IPS-NIHi7 (cell line): ENCODE measurements around the gene CPAMD8.

ENCODE experiments used
- DNase-seq: peaks from one replicate; pipeline ENCODE4 v3.0.0; 2012; ENCODE audit warnings: mixed read lengths; ENCODE audit errors: extremely low spot score

The CPAMD8 gene

DNA sequence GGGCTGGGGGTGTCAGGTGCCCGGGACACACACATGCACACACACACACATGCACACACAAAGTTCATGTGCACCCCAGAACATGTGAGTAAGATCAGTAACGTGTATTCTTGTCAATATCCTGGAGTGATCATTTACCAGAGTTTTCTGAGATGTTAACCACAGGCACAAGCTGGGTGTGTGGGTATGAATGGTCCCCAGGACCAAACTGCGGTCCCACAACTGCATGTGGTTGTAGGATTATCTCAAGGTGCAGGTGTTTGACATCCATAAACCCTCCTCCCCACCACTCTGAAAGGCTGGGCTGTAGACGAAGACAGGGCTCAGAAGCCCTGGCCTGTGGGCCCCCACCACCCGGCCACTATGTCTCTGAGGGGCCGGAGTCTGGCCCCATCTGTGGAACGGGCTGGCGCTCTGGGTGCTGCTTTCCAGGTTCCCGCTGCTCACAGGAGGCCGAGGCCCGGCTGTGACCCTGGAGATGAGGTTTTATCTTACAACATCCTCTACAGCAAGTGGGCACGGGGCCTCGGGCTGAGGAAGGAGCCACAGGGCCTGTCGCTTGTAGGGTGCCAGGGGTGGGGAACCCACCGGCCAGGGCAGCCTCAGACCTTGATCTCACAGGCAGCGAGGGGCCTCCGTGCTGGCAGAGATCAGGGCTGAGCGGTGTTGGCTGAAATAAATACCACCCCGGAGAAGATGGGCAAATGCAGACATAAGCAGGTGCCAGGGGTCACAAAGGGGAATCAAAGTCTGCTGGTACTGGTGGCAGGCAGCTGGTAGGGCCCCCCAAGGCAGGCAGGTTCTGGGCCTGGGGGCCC is 133.5 kb downstream of the CPAMD8 start:
- no peak for DNase-seq

DNA sequence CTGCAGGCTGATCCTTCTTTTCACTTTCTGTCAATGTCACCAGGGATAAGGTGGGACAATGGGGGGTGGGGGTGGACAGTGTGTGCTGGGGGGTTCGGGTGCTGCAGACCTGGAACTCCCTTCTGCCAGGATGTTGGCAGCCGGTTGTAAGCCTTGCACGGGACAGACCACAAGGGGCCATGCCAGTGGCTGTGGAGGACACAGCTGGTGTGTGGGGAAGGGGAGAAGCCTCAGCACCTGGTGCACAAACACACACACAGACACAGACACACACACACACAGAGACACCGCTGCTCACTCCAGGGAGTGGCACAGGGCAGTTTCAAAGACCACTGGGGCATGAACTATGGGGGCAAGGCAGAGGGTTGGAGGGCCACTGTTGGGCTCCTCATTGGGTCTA is 134.2 kb downstream of the CPAMD8 start:
- DNase-seq, result no peak

- DNase-seq, result no peak
Measured at GRCh38 chr19:16891696-16892382, 134.8 kb downstream of the CPAMD8 start.

DNA sequence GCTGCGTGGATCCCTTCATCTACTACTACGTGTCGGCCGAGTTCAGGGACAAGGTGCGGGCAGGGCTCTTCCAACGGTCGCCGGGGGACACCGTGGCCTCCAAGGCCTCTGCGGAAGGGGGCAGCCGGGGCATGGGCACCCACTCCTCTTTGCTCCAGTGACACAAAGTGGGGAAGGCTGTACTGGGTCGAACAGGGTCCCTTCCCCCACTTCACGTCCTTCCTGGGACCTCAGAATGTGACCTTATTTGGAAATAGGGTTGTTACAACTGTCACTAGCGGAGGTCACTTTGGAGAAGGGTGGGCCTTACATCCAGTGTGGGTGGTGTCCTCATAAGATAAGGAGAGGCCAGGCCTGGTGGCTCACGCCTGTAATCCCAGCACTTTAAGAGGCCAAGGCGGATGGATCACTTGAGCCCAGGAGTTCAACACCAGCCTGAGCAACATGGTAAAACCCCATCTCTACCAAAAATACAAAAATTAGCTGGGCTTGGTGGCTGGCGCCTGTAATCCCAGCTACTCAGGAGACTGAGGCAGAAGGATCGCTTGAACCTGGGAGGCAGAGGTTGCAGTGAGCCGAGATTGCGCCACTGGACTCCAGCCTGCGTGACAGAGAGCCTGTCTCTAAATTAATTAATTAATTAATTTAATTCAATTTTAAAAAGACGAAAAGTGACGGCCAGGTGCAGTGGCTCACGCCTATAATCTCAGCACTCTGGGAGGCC is 136.0 kb downstream of the CPAMD8 start:
- DNase-seq, result no peak

DNA sequence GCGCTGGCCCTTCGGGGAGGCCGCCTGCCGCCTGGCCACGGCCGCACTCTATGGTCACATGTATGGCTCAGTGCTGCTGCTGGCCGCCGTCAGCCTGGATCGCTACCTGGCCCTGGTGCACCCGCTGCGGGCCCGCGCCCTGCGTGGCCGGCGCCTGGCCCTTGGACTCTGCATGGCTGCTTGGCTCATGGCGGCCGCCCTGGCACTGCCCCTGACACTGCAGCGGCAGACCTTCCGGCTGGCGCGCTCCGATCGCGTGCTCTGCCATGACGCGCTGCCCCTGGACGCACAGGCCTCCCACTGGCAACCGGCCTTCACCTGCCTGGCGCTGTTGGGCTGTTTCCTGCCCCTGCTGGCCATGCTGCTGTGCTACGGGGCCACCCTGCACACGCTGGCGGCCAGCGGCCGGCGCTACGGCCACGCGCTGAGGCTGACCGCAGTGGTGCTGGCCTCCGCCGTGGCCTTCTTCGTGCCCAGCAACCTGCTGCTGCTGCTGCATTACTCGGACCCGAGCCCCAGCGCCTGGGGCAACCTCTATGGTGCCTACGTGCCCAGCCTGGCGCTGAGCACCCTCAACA is 136.6 kb downstream of the CPAMD8 start:
- no peak for DNase-seq

- DNase-seq, result no peak
Measured at GRCh38 chr19:16889366-16889882, 137.2 kb downstream of the CPAMD8 start.

DNA sequence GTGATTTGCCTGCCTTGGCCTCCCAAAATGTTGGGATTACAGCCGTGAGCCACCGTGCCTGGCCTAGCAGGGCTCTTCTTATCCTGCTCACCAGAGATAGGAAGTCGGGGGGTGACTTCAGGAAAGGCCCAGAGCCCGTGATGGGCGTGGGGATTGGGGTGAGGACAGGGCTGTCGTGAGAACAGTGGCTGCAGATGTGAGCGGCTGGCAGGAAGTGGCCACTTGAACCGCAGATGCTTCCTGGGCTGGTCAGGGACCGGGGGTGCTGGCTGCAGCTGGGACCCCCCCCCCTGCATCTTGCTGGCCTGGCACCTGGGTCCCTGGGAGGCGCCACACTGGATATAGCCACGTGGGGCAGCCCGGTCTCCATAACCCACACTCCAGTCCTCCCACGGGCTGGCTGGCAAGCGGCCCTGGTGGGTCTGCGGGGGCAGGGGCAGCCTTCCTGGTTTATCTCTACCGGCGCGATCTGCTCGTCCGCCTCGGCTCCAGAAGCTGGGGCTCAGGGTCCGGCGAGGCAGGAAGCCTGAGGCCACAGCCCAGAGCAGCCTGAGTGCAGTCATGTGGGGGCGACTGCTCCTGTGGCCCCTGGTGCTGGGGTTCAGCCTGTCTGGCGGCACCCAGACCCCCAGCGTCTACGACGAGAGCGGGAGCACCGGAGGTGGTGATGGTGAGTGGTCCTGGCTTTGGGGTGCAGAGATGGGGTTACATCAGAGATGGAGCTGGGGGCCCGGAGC is 137.8 kb downstream of the CPAMD8 start, which contains the start of gene F2RL3:
Gene F2RL3, plus strand, starts transcription at position 371 of the 737 bp plus-strand sequence. Its CDS starts 191 bp downstream, at position 562.
- no peak for DNase-seq

DNA sequence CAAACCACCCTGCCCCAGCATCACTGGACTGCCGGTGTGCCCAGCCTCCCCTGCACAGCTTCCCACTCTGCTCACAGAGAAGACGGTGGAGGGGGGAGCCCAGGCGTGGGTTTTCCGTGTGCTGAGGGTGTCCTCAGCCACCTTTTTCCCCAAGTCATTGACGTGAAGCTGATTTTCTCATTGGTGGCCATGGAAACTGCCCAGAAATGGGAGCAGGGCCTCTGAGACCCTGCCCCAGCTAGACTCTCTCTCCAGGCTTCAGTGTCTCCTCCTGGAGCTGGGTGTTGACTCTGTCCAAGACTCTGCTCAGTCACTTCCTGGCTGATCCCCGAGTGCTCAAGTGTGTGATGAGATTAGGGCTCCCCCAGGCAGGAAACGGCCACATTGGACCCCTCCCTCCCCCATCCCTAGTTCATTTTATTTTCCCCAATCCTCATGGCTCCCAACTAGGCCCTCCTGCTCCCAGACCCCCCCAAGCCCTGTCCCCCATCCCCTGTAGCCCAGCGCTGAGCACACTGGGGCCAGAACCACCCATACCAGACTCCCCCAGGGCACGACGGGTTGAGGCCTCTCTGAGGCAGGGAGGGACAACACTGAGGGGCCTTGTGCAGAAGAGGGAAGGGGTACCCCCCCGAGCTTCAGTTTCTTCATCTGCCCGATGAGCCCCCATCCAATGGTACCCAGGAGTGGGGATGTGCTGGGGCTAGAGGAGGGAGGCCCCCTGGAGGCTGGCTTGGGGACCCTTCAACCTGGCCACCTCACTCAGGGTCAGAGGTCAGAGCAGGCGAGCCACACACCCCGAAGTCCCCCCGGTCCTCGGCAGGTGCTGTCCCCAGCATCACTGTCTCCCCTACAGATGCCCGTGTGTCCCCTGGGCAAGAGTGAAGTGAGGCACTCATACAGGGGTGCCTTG is 139.0 kb downstream of the CPAMD8 start:
- no peak for DNase-seq

DNA sequence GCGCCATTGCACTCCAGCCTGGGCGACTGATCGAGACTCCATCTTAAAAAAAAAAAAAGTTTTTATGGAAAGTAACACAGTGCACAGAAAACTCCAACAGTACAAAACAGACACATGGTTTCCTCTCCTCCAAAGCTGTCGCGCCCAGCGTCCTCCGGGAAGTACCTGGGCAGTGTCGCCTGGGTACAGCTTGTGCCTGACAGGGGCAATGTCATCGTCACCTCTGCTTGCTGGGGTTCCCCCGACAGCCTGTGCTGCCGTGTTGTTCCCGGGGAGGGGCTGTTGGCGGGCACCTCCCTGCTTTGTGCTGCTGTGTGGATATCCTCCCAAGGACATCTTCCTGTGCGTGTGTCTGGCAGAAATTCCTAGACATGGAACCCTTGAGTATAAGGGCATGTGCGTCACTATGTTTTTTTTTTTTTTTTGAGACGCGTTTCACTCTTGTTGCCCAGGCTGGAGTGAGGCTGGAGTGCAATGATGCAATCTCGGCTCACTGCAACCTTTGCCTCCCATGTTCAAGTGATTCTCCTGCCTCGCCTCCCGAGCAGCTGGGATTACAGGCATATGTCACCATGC is 140.2 kb downstream of the CPAMD8 start:
- no peak for DNase-seq

- no peak for DNase-seq
Measured at GRCh38 chr19:16885166-16885565, 141.4 kb downstream of the CPAMD8 start.

DNA sequence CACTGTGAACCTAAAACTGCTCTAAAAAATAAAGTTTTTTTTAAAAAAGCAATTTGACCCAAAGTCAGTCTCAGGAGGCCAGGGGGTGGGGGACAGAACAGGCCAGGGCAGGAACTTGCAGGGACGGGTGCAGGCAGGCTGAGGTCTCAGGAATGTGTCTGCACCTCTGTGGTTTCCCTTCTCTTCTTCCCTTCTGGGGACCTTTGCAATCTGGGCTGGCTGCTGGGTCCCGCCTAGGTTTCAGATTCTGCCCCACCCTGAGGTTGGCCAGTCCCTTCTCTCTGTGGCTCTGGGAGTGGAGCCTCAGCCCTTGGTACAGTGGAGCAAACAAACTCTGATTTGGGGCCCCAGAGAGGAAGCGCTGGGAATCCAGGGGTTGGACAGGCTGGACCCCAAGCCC is 143.1 kb downstream of the CPAMD8 start:
- DNase-seq, result no peak

GRCh38 chr19:16882146-16882545 is 144.5 kb downstream of the CPAMD8 start:
- DNase-seq, result no peak

- no peak for DNase-seq
Measured at GRCh38 chr19:16880884-16881554, 145.6 kb downstream of the CPAMD8 start.

DNA sequence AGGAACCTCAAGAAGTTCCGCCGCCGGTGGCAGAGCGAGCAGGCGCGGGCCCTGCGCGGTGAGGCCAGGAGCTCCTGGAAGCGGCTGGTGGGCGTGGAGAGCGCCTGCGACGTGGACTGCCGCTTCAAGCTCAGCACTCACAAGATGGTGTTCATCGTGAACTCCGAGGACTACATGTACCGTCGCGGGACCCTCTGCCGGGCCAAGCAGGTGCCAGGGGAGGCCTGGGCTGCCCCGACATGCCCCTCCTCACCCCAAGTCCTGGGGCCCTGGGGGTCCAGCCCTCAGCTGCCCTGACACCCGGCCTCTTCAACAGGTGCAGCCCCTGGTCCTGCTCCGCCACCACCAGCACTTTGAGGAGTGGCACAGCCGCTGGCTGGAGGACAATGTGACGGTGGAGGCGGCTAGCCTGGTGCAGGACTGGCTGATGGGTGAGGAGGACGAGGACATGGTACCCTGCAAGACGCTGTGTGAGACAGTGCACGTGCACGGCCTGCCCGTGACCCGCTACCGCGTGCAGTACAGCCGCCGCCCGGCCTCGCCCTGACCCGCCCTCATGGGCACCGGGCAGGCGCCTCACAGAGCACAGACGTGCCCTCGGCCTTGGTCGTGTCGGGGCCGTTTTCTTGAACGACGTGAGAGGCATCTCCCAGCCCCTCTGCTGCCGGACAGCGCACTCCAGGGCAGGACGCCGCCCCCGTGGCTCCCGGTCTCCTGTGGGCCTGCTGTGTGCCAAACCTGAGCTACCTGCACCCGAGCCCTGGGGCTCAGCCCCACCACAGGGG is 148.2 kb downstream of the CPAMD8 start:
- DNase-seq, result no peak

DNA sequence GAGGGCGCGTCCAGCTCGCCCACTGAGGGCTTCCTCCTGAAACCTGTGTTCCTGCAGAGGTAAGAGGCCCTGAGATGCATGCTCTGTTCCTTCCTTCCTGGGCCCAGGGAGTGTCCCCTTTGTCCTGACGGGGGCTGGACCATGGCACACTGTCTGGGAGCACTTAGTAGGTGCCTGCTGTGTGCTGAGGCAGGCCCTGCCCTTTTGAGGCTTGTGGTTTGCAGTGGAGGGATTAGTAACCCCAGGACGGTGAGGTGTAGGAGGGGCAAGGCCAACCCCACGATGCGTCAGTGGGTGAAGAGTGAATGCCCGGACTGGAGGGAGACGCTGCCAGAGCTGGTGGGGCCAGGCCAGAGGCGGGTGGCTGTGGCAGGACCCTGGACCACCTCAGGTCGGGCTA is 149.0 kb downstream of the CPAMD8 start:
- DNase-seq, result no peak

GRCh38 chr19:16876904-16877361 is 149.7 kb downstream of the CPAMD8 start:
- no peak for DNase-seq

DNA sequence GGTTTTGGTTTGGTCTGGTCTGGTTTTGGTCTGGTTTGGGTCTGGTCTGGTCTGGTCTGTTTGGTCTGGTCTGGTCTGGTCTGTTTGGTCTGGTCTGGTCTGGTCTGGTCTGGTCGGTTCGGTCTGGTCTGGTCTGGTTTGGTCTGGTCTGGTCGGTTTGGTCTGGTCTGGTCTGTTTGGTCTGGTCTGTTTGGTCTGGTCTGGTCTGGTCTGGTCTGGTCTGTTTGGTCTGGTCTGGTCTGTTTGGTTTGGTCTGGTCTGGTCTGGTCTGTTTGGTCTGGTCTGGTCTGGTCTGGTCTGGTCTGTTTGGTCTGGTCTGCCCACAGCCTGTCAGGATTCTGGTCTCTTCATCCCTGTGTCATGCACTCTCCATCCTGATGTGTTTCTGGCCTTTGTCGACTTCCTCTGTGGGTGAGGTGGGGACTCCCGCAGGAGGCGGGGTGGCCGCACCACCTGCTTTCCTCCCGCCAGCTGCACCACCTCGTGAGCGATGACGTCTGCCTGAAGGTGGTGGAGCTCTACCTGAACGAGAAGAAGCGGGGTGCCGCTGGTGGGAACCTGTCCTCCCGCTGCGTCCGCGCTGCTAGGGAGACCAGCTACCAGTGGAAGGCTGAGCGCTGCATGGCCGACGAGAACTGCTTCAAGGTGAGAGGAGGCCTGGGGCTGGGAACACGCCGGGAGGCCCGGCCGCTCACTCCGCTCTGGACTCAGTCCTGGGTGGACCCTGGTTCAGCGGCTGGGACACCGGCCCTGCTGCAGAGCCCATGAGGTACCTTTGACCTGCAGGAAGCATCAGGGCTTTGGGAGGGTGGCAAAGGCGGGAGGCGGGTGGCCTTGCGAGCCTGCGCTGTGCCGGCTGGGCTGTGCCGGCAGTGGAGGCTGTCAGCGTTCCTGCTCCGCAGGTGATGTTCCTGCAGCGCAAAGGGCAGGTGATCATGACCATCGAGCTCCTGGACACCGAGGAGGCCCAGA is 150.7 kb downstream of the CPAMD8 start:
- no peak for DNase-seq
